Mesothelial cell of epicardium (in vitro differentiated cells): Measurements from ENCODE around the gene AP4E1. TPM values are rescaled to one million over a fixed set of nuclear protein-coding genes. Genes with fewer than 3 reads are reported as not detected.
"Not testable (repeated sequence)": the region's sequence is repeated elsewhere in the genome, so short reads cannot be mapped to it uniquely, and the experiment has no call there.

ENCODE experiments used
- DNase-seq, 2 experiments: peaks; one replicate each; pipeline ENCODE4 v3.0.0; 2021; ENCODE audit warnings: low spot score in 2 of 2; ENCODE audit not compliant: unreplicated experiment in 2 of 2
- H3K27ac Mint-ChIP-seq: 2 replicates; pipeline ENCODE4 v1.8.0; 2021; ENCODE audit warnings: mixed read lengths
- H3K27me3 Mint-ChIP-seq: 2 replicates; pipeline ENCODE4 v1.8.0; 2021; ENCODE audit warnings: low read depth, mixed read lengths
- H3K36me3 Mint-ChIP-seq: 2 replicates; pipeline ENCODE4 v1.8.0; 2021; ENCODE audit warnings: mixed read lengths
- H3K4me1 Mint-ChIP-seq: 2 replicates; pipeline ENCODE4 v1.8.0; 2021; ENCODE audit warnings: mixed read lengths
- H3K4me3 Mint-ChIP-seq: 2 replicates; pipeline ENCODE4 v1.8.0; 2021; ENCODE audit warnings: mild to moderate bottlenecking, moderate library complexity, mixed read lengths
- H3K9me3 Mint-ChIP-seq: 2 replicates; pipeline ENCODE4 v1.8.0; 2021; ENCODE audit warnings: mixed read lengths
- CTCF ChIP-seq: fragments of 200-600 bp; sonication (generic); IDR thresholded peaks from one replicate; pipeline ENCODE4 v1.5.0; 2021; ENCODE audit warnings: antibody characterized with exemption; ENCODE audit not compliant: unreplicated experiment
- total RNA-seq: library from RNA; stranded (reverse); gene quantifications from 3 replicates; pipeline ENCODE4 v1.2.1, GENCODE V29; 2021

AP4E1 gene
- total RNA-seq, 1 donor from 2014 or later = 9.7 TPM

DNA sequence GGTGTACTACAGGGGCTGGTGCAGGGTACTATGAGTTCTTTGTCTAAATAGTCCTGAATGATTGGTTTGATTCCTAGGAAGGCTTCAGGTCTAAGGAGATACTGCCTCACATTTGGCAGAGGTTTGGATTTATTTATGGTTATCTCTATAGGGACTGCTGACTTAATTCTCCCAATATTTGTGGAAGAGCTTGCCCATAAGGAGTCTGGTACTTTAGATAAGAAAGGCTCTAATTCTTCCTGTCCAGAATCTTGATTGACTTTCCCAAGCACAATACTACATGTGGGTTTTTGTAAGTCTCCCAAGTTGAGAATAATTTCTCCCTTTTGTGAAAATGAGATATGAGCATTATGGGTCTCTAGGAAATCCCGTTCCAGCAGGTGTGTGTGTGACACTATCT is 36.7 kb upstream of the AP4E1 start:
- Mint-ChIP-seq H3K4me1 (peaks cover 38% of the 10 kb centered on the region), H3K27ac (no peak overlapping the region), H3K27me3 (no peaks in the 10 kb centered on the region), H3K4me3 (no peak overlapping the region), H3K9me3 (no peaks in the 10 kb centered on the region), H3K36me3 (no peaks in the 10 kb centered on the region)
- no peak for TF ChIP-seq CTCF
- DNase-seq = no peak

- DNase-seq = no peak
- Mint-ChIP-seq H3K4me3 (no peak overlapping the region), H3K36me3 (no peaks in the 10 kb centered on the region), H3K27ac (peak overlapping the region; percentile 66), H3K9me3 (no peaks in the 10 kb centered on the region), H3K4me1 (peaks cover 32% of the 10 kb centered on the region), H3K27me3 (no peaks in the 10 kb centered on the region)
- no peak for TF ChIP-seq CTCF
Measured at GRCh38 chr15:50872832-50873426, 35.6 kb upstream of the AP4E1 start.

DNA sequence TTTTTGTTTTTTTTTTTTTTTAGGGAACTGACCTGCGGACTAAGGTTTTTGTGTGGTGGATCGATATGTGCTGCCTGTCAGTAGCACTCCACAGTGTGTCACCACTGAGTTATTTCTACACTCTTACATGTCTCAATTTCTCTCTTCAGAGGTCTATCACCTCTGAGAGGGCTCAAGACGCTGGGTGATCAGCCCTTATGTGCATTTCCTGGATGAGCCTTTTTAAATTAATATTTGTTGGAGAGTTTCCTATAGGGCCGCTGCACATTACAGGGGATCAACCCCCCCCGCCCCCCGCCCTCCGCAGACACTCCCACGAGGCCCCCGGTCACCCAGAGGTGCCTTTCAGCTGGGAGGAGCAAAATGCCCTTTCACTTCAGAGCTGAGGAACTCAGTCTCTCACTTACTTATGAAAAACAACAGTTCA is 34.5 kb upstream of the AP4E1 start:
- DNase-seq = no peak
- no peak overlapping the region for H3K4me3 Mint-ChIP-seq
- no peak overlapping the region for H3K27ac Mint-ChIP-seq
- no peaks in the 10 kb centered on the region for H3K27me3 Mint-ChIP-seq
- H3K4me1 Mint-ChIP-seq = peaks cover 32% of the 10 kb centered on the region
- no peaks in the 10 kb centered on the region for H3K36me3 Mint-ChIP-seq
- no peaks in the 10 kb centered on the region for H3K9me3 Mint-ChIP-seq
- TF ChIP-seq CTCF = no peak

GRCh38 chr15:50875238-50875637 is 33.2 kb upstream of the AP4E1 start:
- H3K4me3 Mint-ChIP-seq, H3K36me3 Mint-ChIP-seq, H3K27me3 Mint-ChIP-seq, DNase-seq, H3K9me3 Mint-ChIP-seq: not testable (repeated sequence)
- Mint-ChIP-seq H3K27ac (peak overlapping the region; percentile 72), H3K4me1 (peaks cover 32% of the 10 kb centered on the region)

DNA sequence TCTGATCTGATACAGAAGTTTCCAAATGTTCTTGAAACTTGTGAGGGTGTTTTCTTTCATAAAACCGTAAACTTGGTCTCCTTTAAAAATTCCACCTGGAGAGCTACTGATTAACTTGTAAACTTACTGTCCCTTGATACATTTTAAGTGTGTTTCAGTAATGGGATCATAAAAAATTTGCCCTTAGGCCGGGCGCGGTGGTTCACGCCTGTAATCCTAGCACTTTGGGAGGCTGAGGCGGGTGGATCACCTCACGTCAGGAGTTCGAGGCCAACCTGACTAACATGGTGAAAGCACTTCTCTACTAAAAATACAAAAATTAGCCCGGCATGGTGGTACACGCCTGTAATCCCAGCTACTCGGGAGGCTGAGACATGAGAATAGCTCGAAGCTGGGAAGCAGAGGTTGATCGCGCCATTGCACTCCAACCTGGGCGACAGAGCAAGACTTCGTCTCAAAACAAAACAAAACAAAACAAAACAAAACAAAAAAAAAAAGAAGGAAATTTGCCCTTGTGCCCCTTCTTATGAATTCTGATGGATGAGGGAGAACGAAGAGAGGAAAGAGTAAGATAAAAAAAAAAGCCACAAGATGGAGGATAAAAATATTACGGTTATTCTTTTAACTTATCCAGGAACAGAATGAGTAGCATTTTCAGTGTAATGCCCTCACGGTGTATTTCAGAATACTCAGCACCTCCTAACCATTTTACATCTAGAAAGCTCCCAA is 32.1 kb upstream of the AP4E1 start:
- peak overlapping the region; percentile 68 for H3K27ac Mint-ChIP-seq
- TF ChIP-seq CTCF = no peak
- H3K36me3 Mint-ChIP-seq = no peaks in the 10 kb centered on the region
- peaks cover 30% of the 10 kb centered on the region for H3K4me1 Mint-ChIP-seq
- no peak for DNase-seq
- H3K4me3 Mint-ChIP-seq = peak overlapping the region; percentile 56
- no peaks in the 10 kb centered on the region for H3K27me3 Mint-ChIP-seq
- no peaks in the 10 kb centered on the region for H3K9me3 Mint-ChIP-seq

DNA sequence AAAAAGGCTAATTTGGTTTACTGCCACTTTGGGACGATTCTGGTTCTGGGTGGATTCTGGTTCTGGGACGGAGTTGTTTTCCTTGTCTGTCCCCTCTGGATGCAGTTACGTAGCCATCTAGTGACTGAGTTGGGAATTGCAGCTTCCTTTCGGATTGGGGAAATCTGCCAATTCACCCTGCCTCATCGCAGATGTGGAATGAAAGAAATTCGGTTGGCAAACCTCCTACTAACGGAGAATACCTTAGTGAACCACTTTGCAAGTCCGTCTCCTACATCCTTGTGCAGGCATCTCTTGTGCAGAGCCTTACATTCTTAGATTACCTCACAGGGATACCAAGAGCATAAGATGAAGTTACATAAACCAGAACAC is 31.5 kb upstream of the AP4E1 start:
- Mint-ChIP-seq H3K27me3 (no peaks in the 10 kb centered on the region), H3K4me1 (peaks cover 25% of the 10 kb centered on the region), H3K9me3 (no peaks in the 10 kb centered on the region), H3K36me3 (no peaks in the 10 kb centered on the region), H3K4me3 (peak overlapping the region; percentile 56), H3K27ac (peak overlapping the region; percentile 51)
- peak; percentile 93 for TF ChIP-seq CTCF
- peak; percentile 40 to 84 for DNase-seq
